Kidney epithelial cell (primary cell): ENCODE results near the gene CIROP. TPM values are rescaled to one million over a fixed set of nuclear protein-coding genes. Genes with fewer than 3 reads are reported as not detected.

Source experiments
- DNase-seq: peaks from one replicate; pipeline ENCODE4 v3.0.0-alpha.2; 2010; ENCODE audit warnings: low read depth
- H3K27me3 ChIP-seq: 2 replicates; pipeline ENCODE4 v1.6.0; 2011; ENCODE audit warnings: low read length; ENCODE audit not compliant: control insufficient read depth, insufficient read depth
- H3K36me3 ChIP-seq: 2 replicates; pipeline ENCODE4 v1.5.1; 2011; ENCODE audit warnings: low read length; ENCODE audit not compliant: control insufficient read depth, insufficient read depth
- H3K4me3 ChIP-seq: 2 replicates; pipeline ENCODE4 v1.5.1; 2011; ENCODE audit warnings: low read depth, mild to moderate bottlenecking, control low read depth, low read length
- CTCF ChIP-seq: IDR thresholded peaks from 2 replicates; pipeline ENCODE4 v1.5.1; 2011; ENCODE audit warnings: mild to moderate bottlenecking, moderate library complexity, low read length, control low read depth, inconsistent platforms; ENCODE audit not compliant: insufficient read depth, poor library complexity, severe bottlenecking
- total RNA-seq: library from RNA; depleted of rRNA; stranded (reverse); fragments of >200 nt; gene quantifications from 2 replicates; pipeline ENCODE4 v1.2.3, GENCODE V29; 2015

CIROP gene
- total RNA-seq, 1 donor from 2014 or later, result not detected

DNA sequence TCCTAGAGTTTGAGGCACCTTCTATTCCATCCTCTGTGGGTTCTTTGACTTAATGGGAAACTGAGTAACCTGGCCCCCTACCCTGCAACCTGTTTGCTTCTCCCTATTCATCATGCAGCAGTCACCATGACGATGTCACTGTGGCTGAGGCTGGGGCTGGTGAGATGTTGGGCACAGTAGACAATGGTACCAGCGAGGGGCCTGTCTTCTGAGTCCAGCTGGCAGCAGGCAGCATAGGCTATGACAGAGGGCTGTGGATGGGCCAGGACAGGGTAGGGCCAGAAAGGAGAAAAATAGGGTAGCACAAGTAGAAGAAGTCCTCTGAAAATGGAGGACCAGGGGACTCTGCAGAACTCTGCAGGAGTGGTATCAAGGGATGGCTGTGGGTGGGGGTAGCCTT, 2.0 kb downstream of the CIROP start:
- TF ChIP-seq CTCF, result no peak
- H3K4me3 ChIP-seq, result no peak overlapping the region
- no peaks in the 10 kb centered on the region for H3K36me3 ChIP-seq
- no peak for DNase-seq
- no peaks in the 10 kb centered on the region for H3K27me3 ChIP-seq

- Histone ChIP-seq H3K4me3 (no peak overlapping the region), H3K36me3 (no peaks in the 10 kb centered on the region), H3K27me3 (no peaks in the 10 kb centered on the region)
- no peak for TF ChIP-seq CTCF
- no peak for DNase-seq
Observed at GRCh38 chr14:23101986-23102625, 2.7 kb downstream of the CIROP start.

- no peaks in the 10 kb centered on the region for H3K27me3 ChIP-seq
- H3K36me3 ChIP-seq, result no peaks in the 10 kb centered on the region
- no peak for TF ChIP-seq CTCF
- DNase-seq, result no peak
- no peak overlapping the region for H3K4me3 ChIP-seq
Observed at GRCh38 chr14:23101213-23101970, 3.4 kb downstream of the CIROP start.

DNA sequence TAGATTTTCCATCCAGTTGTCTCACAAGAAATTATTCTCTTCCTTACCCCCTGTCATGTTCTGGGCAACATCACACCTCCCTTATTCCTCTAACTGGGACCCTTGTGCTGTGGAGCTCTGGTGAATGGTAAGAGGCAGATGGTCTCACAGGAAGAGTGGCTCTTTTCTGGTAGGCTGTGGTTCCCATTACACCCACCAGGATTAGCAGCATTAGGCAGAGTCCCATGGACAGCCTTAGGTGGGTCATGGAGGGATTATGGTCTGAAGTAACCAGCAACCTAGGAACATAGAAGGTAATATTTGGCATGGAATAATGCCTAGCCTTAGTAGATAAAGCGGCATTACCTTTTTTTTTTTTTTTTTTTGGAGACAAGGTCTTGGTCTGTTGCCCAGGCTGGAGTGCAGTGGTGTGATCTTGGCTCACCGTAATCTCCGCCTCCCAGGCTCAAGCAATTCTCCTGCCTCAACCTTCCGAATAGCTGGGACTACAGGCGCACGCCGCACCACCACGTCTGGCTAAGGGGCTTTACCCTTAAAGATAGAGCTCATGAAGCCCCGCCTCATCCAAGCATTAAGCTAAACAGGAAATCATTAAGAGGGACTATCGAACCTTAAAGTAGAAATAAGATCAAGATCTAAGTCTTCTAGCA, 5.5 kb downstream of the CIROP start:
- TF ChIP-seq CTCF, result no peak
- H3K27me3 ChIP-seq, result no peaks in the 10 kb centered on the region
- no peak for DNase-seq
- no peak overlapping the region for H3K4me3 ChIP-seq
- no peaks in the 10 kb centered on the region for H3K36me3 ChIP-seq

DNA sequence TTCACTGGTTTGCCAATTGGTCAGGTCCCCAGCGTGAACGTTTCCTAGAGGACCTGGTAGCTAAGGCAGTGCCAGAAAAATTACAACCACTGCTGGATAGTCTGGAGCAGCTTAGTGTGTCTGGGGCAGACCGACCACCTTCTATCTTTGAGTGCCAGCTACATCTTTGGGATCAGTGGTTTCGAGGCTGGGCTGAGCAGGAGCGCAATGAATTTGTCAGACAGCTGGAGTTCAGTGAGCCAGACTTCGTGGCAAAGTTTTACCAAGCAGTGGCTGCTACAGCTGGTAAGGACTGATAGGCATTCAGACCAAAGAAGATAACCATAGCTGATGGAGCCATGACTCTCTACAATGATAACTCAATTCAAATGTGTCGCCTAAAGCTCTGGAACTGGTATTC, 7.0 kb downstream of the CIROP start:
- no peak for TF ChIP-seq CTCF
- no peak for DNase-seq
- Histone ChIP-seq H3K27me3 (no peaks in the 10 kb centered on the region), H3K4me3 (no peak overlapping the region), H3K36me3 (no peaks in the 10 kb centered on the region)
